Cerebellar nuclear complex (tissue), 1 donor: Measurements from ENCODE around the gene HPD.
"Not testable (repeated sequence)": the region's sequence is repeated elsewhere in the genome, so short reads cannot be mapped to it uniquely, and the experiment has no call there.

Source experiments
- DNase-seq, 2 experiments: peaks; one replicate each; lab custom pipeline; 2025; lab: John Stamatoyannopoulos, UW

Gene HPD

GRCh38 chr12:121858662-121859572, at the start of gene HPD:
TSS of gene HPD (minus strand) at chr12:121858859. CDS start at chr12:121858823, 36 bp downstream.
- DNase-seq: no peak

- DNase-seq: no peak
Measured at GRCh38 chr12:121905746-121906145, 47.1 kb upstream of the HPD start.

- DNase-seq: no peak
Measured at GRCh38 chr12:121903202-121903601, 44.5 kb upstream of the HPD start.

- DNase-seq: no peak
Measured at GRCh38 chr12:121899590-121899989, 40.9 kb upstream of the HPD start.

- no peak for DNase-seq
Measured at GRCh38 chr12:121898287-121898686, 39.6 kb upstream of the HPD start.

GRCh38 chr12:121894633-121895032, 36.0 kb upstream of the HPD start:
- DNase-seq: no peak

GRCh38 chr12:121893961-121894460, 35.4 kb upstream of the HPD start:
- DNase-seq: no peak

- no peak for DNase-seq
Measured at GRCh38 chr12:121892673-121893561, 34.3 kb upstream of the HPD start.

- not testable (repeated sequence) for DNase-seq
Measured at GRCh38 chr12:121889661-121890060, 31.0 kb upstream of the HPD start.

- no peak for DNase-seq
Measured at GRCh38 chr12:121889274-121889624, 30.6 kb upstream of the HPD start.

- DNase-seq: peak; percentile 64 to 66
Measured at GRCh38 chr12:121888478-121889273, 30.0 kb upstream of the HPD start, which contains the start of gene PSMD9. TSS of gene PSMD9 (plus strand) at chr12:121888790. CDS start at chr12:121888857, 67 bp downstream.

GRCh38 chr12:121888083-121888477, 29.4 kb upstream of the HPD start:
- DNase-seq: no peak

GRCh38 chr12:121885129-121885528, 26.5 kb upstream of the HPD start:
- DNase-seq: not testable (repeated sequence)

GRCh38 chr12:121883315-121883660, 24.6 kb upstream of the HPD start:
- no peak for DNase-seq

- not testable (repeated sequence) for DNase-seq
Measured at GRCh38 chr12:121876080-121876447, 17.4 kb upstream of the HPD start.

- DNase-seq: no peak
Measured at GRCh38 chr12:121875582-121875981, 16.9 kb upstream of the HPD start.

- DNase-seq: no peak
Measured at GRCh38 chr12:121874071-121874470, 15.4 kb upstream of the HPD start.

GRCh38 chr12:121873216-121873569, 14.5 kb upstream of the HPD start:
- no peak for DNase-seq

- peak; percentile 28 to 53 for DNase-seq
Measured at GRCh38 chr12:121872546-121873215, 14.0 kb upstream of the HPD start.

- DNase-seq: no peak
Measured at GRCh38 chr12:121871467-121871866, 12.8 kb upstream of the HPD start.

GRCh38 chr12:121869229-121869628, 10.6 kb upstream of the HPD start:
- not testable (repeated sequence) for DNase-seq
